ENCODE data around the gene VAC14.

- no peak for TF ChIP-seq CTCF (IDR thresholded peaks at IDR 0.05)
- no peak for TF ChIP-seq POLR2A (IDR thresholded peaks at IDR 0.05)
- no peak for TF ChIP-seq EP300 (IDR thresholded peaks at IDR 0.05)
- no peak for TF ChIP-seq POLR2AphosphoS5 (IDR thresholded peaks at IDR 0.05)
These were observed 7.4 kb upstream of the VAC14 start for GRCh38 chr16:70808371-70808770.

Measured in suprapubic skin (tissue), 4 donors.